H9 (cell line): ENCODE results near the gene RGP1. TPM values are rescaled to one million over a fixed set of nuclear protein-coding genes. Genes with fewer than 3 reads are reported as not detected.

Experiments used
- DNase-seq: peaks from one replicate; pipeline ENCODE4 v3.0.0-alpha.2; 2017
- H2AFZ ChIP-seq: one replicate; pipeline ENCODE4 v1.6.1; 2013; ENCODE audit warnings: mild to moderate bottlenecking, low read length, control low read depth, moderate library complexity
- H2AK5ac ChIP-seq: 2 replicates; pipeline ENCODE4 v1.6.1; 2013; ENCODE audit warnings: low read length, control low read depth, mixed read lengths; ENCODE audit not compliant: insufficient read length
- H2BK120ac ChIP-seq: one replicate; pipeline ENCODE4 v1.6.1; 2013; ENCODE audit warnings: low read depth, mild to moderate bottlenecking, low read length, control low read depth, inconsistent platforms; ENCODE audit not compliant: poor library complexity, severe bottlenecking
- H2BK12ac ChIP-seq: 2 replicates; pipeline ENCODE4 v1.6.1; 2013; ENCODE audit warnings: low read length, control low read depth, mixed read lengths, low read depth; ENCODE audit not compliant: insufficient read length
- H2BK15ac ChIP-seq: 2 replicates; pipeline ENCODE4 v1.6.1; 2013; ENCODE audit warnings: low read depth, low read length, control low read depth
- H2BK20ac ChIP-seq: one replicate; pipeline ENCODE4 v1.6.1; 2013; ENCODE audit warnings: low read depth, mild to moderate bottlenecking, low read length, control low read depth, inconsistent platforms; ENCODE audit not compliant: poor library complexity, severe bottlenecking
- H2BK5ac ChIP-seq: 2 replicates; pipeline ENCODE4 v1.6.1; 2013; ENCODE audit warnings: low read length, control low read depth, mixed read lengths; ENCODE audit not compliant: insufficient read length
- H3K14ac ChIP-seq: 2 replicates; pipeline ENCODE4 v1.6.1; 2013; ENCODE audit warnings: low read length, control low read depth; ENCODE audit not compliant: insufficient read depth
- H3K18ac ChIP-seq: 2 replicates; pipeline ENCODE4 v1.6.1; 2013; ENCODE audit warnings: low read depth, mild to moderate bottlenecking, mixed read lengths, low read length, control low read depth; ENCODE audit not compliant: insufficient read length
- H3K23ac ChIP-seq: 2 replicates; pipeline ENCODE4 v1.6.1; 2013; ENCODE audit warnings: low read length, control low read depth, mixed read lengths, low read depth; ENCODE audit not compliant: insufficient read length
- H3K23me2 ChIP-seq: 2 replicates; pipeline ENCODE4 v1.6.1; 2013; ENCODE audit warnings: low read depth, mild to moderate bottlenecking, mixed read lengths, low read length, control low read depth; ENCODE audit not compliant: insufficient read length, poor library complexity, severe bottlenecking
- H3K27ac ChIP-seq: 2 replicates; pipeline ENCODE4 v1.5.1; 2013; ENCODE audit warnings: low read length, control low read depth, mixed read lengths, low read depth; ENCODE audit not compliant: insufficient read length
- H3K27me3 ChIP-seq: 2 replicates; pipeline ENCODE4 v1.6.1; 2013; ENCODE audit warnings: low read length, control low read depth, inconsistent platforms; ENCODE audit not compliant: insufficient read depth
- H3K4ac ChIP-seq: 2 replicates; pipeline ENCODE4 v1.6.1; 2013; ENCODE audit warnings: low read depth, mild to moderate bottlenecking, control low read depth, inconsistent platforms, low read length, moderate library complexity
- H3K4me1 ChIP-seq: 2 replicates; pipeline ENCODE4 v1.6.1; 2013; ENCODE audit warnings: low read length, control low read depth, inconsistent platforms; ENCODE audit not compliant: insufficient read depth
- H3K4me2 ChIP-seq: 2 replicates; pipeline ENCODE4 v1.6.1; 2013; ENCODE audit warnings: low read length, control low read depth, mixed read lengths; ENCODE audit not compliant: insufficient read length, insufficient read depth
- H3K56ac ChIP-seq: 2 replicates; pipeline ENCODE4 v1.6.1; 2013; ENCODE audit warnings: low read depth, mild to moderate bottlenecking, mixed read lengths, low read length, control low read depth; ENCODE audit not compliant: insufficient read length
- H3K79me1 ChIP-seq: 2 replicates; pipeline ENCODE4 v1.6.1; 2013; ENCODE audit warnings: low read depth, mild to moderate bottlenecking, moderate library complexity, low read length, control low read depth, inconsistent platforms; ENCODE audit not compliant: insufficient read depth, poor library complexity, severe bottlenecking
- H3K79me2 ChIP-seq: 2 replicates; pipeline ENCODE4 v1.6.1; 2013; ENCODE audit warnings: low read length, control low read depth, inconsistent platforms; ENCODE audit not compliant: insufficient read depth
- H3K9ac ChIP-seq: 2 replicates; pipeline ENCODE4 v1.6.1; 2013; ENCODE audit warnings: low read length, control low read depth, mixed read lengths; ENCODE audit not compliant: insufficient read length; ENCODE audit errors: extremely low read depth
- H3K9me3 ChIP-seq: one replicate; pipeline ENCODE4 v1.6.1; 2013; ENCODE audit warnings: low read depth, low read length, inconsistent platforms; ENCODE audit not compliant: control insufficient read depth
- H3T11ph ChIP-seq: one replicate; pipeline ENCODE4 v1.6.1; 2013; ENCODE audit warnings: mild to moderate bottlenecking, low read length, control low read depth, inconsistent platforms
- H4K20me1 ChIP-seq: one replicate; pipeline ENCODE4 v1.6.1; 2013; ENCODE audit not compliant: control insufficient read depth, insufficient read length, insufficient read depth
- H4K5ac ChIP-seq: 2 replicates; pipeline ENCODE4 v1.6.1; 2013; ENCODE audit warnings: low read depth, mild to moderate bottlenecking, mixed read lengths, low read length, control low read depth; ENCODE audit not compliant: insufficient read length
- H4K8ac ChIP-seq: replicated peaks from 2 replicates; pipeline ENCODE4 v1.6.1; 2013; ENCODE audit warnings: low read length, control low read depth, mixed read lengths, low read depth; ENCODE audit not compliant: insufficient read length
- H4K91ac ChIP-seq: 2 replicates; pipeline ENCODE4 v1.6.1; 2013; ENCODE audit warnings: low read depth, mild to moderate bottlenecking, moderate library complexity, mixed read lengths, low read length, control low read depth; ENCODE audit not compliant: insufficient read length
- H3K27ac Mint-ChIP-seq, 3 experiments: 2 replicates in 2 of 3; 3 replicates in 1 of 3; pipeline ENCODE4 v1.8.0; 2020 to 2021; ENCODE audit warnings: mixed read lengths in 3 of 3, mild to moderate bottlenecking in 1 of 3, moderate library complexity in 1 of 3
- H3K27me3 Mint-ChIP-seq: 2 replicates; pipeline ENCODE4 v1.8.0; 2021; ENCODE audit warnings: low read depth, mild to moderate bottlenecking, moderate library complexity, mixed read lengths
- H3K36me3 Mint-ChIP-seq, 3 experiments: 2 replicates in 2 of 3; 3 replicates in 1 of 3; pipeline ENCODE4 v1.8.0; 2020 to 2021; ENCODE audit warnings: low read depth in 3 of 3, mixed read lengths in 3 of 3; ENCODE audit not compliant: insufficient read depth in 1 of 3
- H3K4me1 Mint-ChIP-seq, 2 experiments: 2 replicates each; pipeline ENCODE4 v1.8.0; 2020; ENCODE audit warnings: mixed read lengths in 2 of 2
- H3K4me3 Mint-ChIP-seq, 2 experiments: 2 replicates in 1 of 2; 3 replicates in 1 of 2; pipeline ENCODE4 v1.8.0; 2020 to 2021; ENCODE audit warnings: mild to moderate bottlenecking in 2 of 2, mixed read lengths in 2 of 2, moderate library complexity in 1 of 2
- H3K9me3 Mint-ChIP-seq, 2 experiments: 2 replicates in 1 of 2; 3 replicates in 1 of 2; pipeline ENCODE4 v1.8.0; 2020; ENCODE audit warnings: mild to moderate bottlenecking in 2 of 2, mixed read lengths in 2 of 2, moderate library complexity in 1 of 2
- WGBS: extraction: QIAGEN DNeasy Blood & Tissue Kit; methylation state at CpG from one replicate; pipeline ENCODE4 v1.1.7; 2013; ENCODE audit warnings: missing lambda C conversion rate, low lambda C conversion rate, mixed read lengths; ENCODE audit not compliant: insufficient read length; ENCODE audit errors: extremely low coverage; 5-methylcytosine and 5-hydroxymethylcytosine counted together
- total RNA-seq: library from RNA; stranded (reverse); gene quantifications from 2 replicates; pipeline ENCODE4 v1.2.1, GENCODE V29; 2021
- TF ChIP-seq, protein P1 (sequence below): fragments of 200-600 bp; sonication (generic); conservative IDR thresholded peaks from 3 replicates; pipeline ENCODE4 v1.8.0; 2021; ENCODE audit warnings: antibody characterized with exemption, mild to moderate bottlenecking

The RGP1 gene
- total RNA-seq, 1 experiment from 2014 or later = 25.7 TPM

DNA sequence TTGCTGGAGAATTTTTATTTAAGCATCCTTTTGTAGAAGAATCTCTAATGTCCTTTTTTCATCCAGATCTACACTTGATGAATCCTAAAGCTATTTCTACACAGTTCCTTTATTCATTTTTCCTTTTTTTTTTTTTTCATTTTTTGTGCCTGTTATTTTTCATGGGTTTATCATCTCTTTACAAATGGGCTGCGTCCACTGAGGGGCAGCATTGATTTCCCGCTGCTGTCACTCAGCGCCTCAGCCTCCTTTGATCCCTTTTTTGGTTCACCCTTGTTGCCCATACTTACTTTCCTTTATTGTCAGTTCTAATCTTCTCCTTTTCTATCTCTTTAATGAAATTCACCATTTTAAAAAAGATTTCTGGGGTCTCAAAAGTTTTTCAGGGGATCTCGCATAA, 10.7 kb downstream of the RGP1 start:
- no peaks in the 10 kb centered on the region for H3K79me1 ChIP-seq
- H3T11ph ChIP-seq = no peak overlapping the region
- no peak overlapping the region for H3K27ac ChIP-seq
- H3K4me1 ChIP-seq = no peaks in the 10 kb centered on the region
- H3K27me3 Mint-ChIP-seq = no peaks in the 10 kb centered on the region
- no peak overlapping the region for H2BK12ac ChIP-seq
- peaks cover 36 to 40% of the 10 kb centered on the region in 2 experiments for H3K4me1 Mint-ChIP-seq
- no peak overlapping the region for H2AFZ ChIP-seq
- no peak overlapping the region for H4K91ac ChIP-seq
- TF ChIP-seq, protein P1, sequence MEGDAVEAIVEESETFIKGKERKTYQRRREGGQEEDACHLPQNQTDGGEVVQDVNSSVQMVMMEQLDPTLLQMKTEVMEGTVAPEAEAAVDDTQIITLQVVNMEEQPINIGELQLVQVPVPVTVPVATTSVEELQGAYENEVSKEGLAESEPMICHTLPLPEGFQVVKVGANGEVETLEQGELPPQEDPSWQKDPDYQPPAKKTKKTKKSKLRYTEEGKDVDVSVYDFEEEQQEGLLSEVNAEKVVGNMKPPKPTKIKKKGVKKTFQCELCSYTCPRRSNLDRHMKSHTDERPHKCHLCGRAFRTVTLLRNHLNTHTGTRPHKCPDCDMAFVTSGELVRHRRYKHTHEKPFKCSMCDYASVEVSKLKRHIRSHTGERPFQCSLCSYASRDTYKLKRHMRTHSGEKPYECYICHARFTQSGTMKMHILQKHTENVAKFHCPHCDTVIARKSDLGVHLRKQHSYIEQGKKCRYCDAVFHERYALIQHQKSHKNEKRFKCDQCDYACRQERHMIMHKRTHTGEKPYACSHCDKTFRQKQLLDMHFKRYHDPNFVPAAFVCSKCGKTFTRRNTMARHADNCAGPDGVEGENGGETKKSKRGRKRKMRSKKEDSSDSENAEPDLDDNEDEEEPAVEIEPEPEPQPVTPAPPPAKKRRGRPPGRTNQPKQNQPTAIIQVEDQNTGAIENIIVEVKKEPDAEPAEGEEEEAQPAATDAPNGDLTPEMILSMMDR = no peak
- no peak overlapping the region for H3K4me2 ChIP-seq
- H4K20me1 ChIP-seq = no peaks in the 10 kb centered on the region
- no peak overlapping the region for H3K18ac ChIP-seq
- DNase-seq = no peak
- H3K4me3 Mint-ChIP-seq = no peak overlapping the region
- H3K14ac ChIP-seq = no peak overlapping the region
- no peak overlapping the region for H3K9ac ChIP-seq
- H3K23me2 ChIP-seq = peaks cover 3% of the 10 kb centered on the region
- H3K4ac ChIP-seq = no peak overlapping the region
- peaks cover 6 to 7% (median 7%) of the 10 kb centered on the region in 3 experiments; a peak in 6 of 7 replicates for H3K36me3 Mint-ChIP-seq
- no peaks in the 10 kb centered on the region for H3K9me3 Mint-ChIP-seq
- H3K23ac ChIP-seq = no peak overlapping the region
- WGBS = no CpG with 5 or more reads among the region's 4 CpGs
- no peak overlapping the region for H4K5ac ChIP-seq
- H3K79me2 ChIP-seq = no peaks in the 10 kb centered on the region; the same call in 1 of the 2 replicates
- no peak overlapping the region for H4K8ac ChIP-seq
- H3K9me3 ChIP-seq = no peaks in the 10 kb centered on the region
- H2BK15ac ChIP-seq = no peak overlapping the region
- no peaks in the 10 kb centered on the region for H3K27me3 ChIP-seq
- no peak overlapping the region for H2BK5ac ChIP-seq
- H2BK20ac ChIP-seq = no peak overlapping the region
- H2BK120ac ChIP-seq = no peak overlapping the region
- no peak overlapping the region for H3K56ac ChIP-seq
- H3K27ac Mint-ChIP-seq = no peak overlapping the region
- no peak overlapping the region for H2AK5ac ChIP-seq
